Natural killer cell (primary cell): Measurements from ENCODE around the gene PTPN14. TPM values are rescaled to one million over a fixed set of nuclear protein-coding genes. Genes with fewer than 3 reads are reported as not detected.

Source experiments
- ATAC-seq, 3 donors: fragments of 150-1000 bp in 2 of 3; fragments of 200-7000 bp in 1 of 3; cut with Tn5 transposase; 1 replicate in 1 of 3; 2 replicates in 2 of 3; pipeline ENCODE4 v1.10.0; 2021; ENCODE audit warnings: mild to moderate bottlenecking in 2 of 3, moderate library complexity in 2 of 3
- DNase-seq, 2 donors: peaks; one replicate each; pipeline versions ENCODE4 v3.0.0 to v3.0.0-alpha.2; 2013 to 2021; ENCODE audit warnings: mixed read lengths in 1 of 2
- H3K27ac ChIP-seq: one replicate; pipeline ENCODE4 v1.5.1; 2013; ENCODE audit warnings: mild to moderate bottlenecking, low read length
- H3K27me3 ChIP-seq: one replicate; pipeline ENCODE4 v1.6.1; 2013; ENCODE audit warnings: low read length; ENCODE audit not compliant: control insufficient read depth, insufficient read depth
- H3K36me3 ChIP-seq: one replicate; pipeline ENCODE4 v1.6.1; 2013; ENCODE audit warnings: low read length; ENCODE audit not compliant: control insufficient read depth, insufficient read depth
- H3K4me1 ChIP-seq: one replicate; pipeline ENCODE4 v1.6.1; 2013; ENCODE audit warnings: low read length; ENCODE audit not compliant: control insufficient read depth, insufficient read depth
- H3K4me3 ChIP-seq: one replicate; pipeline ENCODE4 v1.5.1; 2013; ENCODE audit warnings: low read length
- H3K9me3 ChIP-seq: one replicate; pipeline ENCODE4 v1.6.1; 2013; ENCODE audit warnings: low read length; ENCODE audit not compliant: control insufficient read depth, insufficient read depth
- H3K27ac Mint-ChIP-seq, 2 donors: one replicate each; pipeline ENCODE4 v1.8.0; 2022; ENCODE audit warnings: mild to moderate bottlenecking in 2 of 2, mixed read lengths in 2 of 2, moderate library complexity in 1 of 2
- H3K27me3 Mint-ChIP-seq, 2 donors: one replicate each; pipeline ENCODE4 v1.8.0; 2022; ENCODE audit warnings: low read depth in 2 of 2, mixed read lengths in 2 of 2
- H3K36me3 Mint-ChIP-seq: one replicate; pipeline ENCODE4 v1.8.0; 2022; ENCODE audit warnings: mixed read lengths
- H3K4me1 Mint-ChIP-seq, 2 donors: one replicate each; pipeline ENCODE4 v1.8.0; 2022; ENCODE audit warnings: mixed read lengths in 2 of 2
- H3K4me3 Mint-ChIP-seq: one replicate; pipeline ENCODE4 v1.8.0; 2022; ENCODE audit warnings: mild to moderate bottlenecking, moderate library complexity, mixed read lengths
- H3K9me3 Mint-ChIP-seq, 2 donors: one replicate each; pipeline ENCODE4 v1.8.0; 2022; ENCODE audit warnings: mixed read lengths in 2 of 2
- CTCF ChIP-seq: fragments of 200-600 bp; IDR thresholded peaks from one replicate; pipeline ENCODE4 v1.8.0; 2022; ENCODE audit warnings: antibody characterized with exemption
- WGBS: methylation state at CpG from one replicate; pipeline ENCODE4 v1.1.7; 2013; ENCODE audit warnings: missing lambda C conversion rate; ENCODE audit not compliant: insufficient coverage; 5-methylcytosine and 5-hydroxymethylcytosine counted together
- intact Hi-C: fragments of 100-400 bp; cut with micrococcal nuclease; formaldehyde crosslinking; loops from one replicate; pipeline ENCODE4 v1.14.2; 2022
- total RNA-seq, 4 donors: library from RNA; stranded (reverse); fragments of 120-200 nt in 1 of 4; gene quantifications; one replicate each; pipeline versions ENCODE4 v1.2.3 to v1.2.4, GENCODE V29; 2013 to 2022

The PTPN14 gene
- total RNA-seq, 3 donors from 2014 or later (not counting 1 experiment from before 2014, with no cell fraction given), result 0.02 TPM; not detected in 2

DNA sequence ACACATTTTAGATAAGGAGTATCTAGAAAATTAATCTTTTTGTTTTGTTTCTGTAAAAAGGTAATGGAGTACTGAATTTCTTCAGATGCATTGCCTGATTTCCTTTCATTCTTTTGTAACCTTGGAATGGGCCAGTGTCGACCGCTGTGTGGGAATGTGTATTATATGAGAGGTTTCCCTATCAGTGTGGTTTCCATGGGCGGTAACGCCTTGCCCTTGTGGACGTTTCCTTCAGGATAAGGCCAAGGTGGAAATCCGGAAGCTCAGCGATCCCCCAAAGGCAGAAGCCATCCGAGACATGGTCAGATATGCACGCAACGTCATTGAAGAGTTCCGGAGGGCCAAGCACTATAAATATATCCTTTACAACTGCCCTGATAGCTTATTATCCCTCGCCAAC lies 220.7 kb downstream of the PTPN14 start:
- H3K4me3 Mint-ChIP-seq, result no peak overlapping the region
- no peaks in the 10 kb centered on the region for H3K9me3 Mint-ChIP-seq
- DNase-seq (no peak), ATAC-seq (no peak)
- 99% methylated on average over 11 of the region's 12 CpGs for WGBS
- no peak overlapping the region for H3K4me3 ChIP-seq
- intact Hi-C loops, result loop anchor here (5.0 to 10.0 kb wide), 3 partner anchors 114 to 1208 kb away; no protein-coding TSS in a partner anchor
- peaks cover 0 to 4% of the 10 kb centered on the region in 2 donors for H3K4me1 Mint-ChIP-seq
- H3K36me3 ChIP-seq, result peaks cover 4% of the 10 kb centered on the region
- no peaks in the 10 kb centered on the region for H3K36me3 Mint-ChIP-seq
- no peaks in the 10 kb centered on the region for H3K27me3 Mint-ChIP-seq
- no peak overlapping the region for H3K27ac ChIP-seq
- no peak overlapping the region for H3K27ac Mint-ChIP-seq
- no peak for TF ChIP-seq CTCF
- H3K9me3 ChIP-seq, result no peaks in the 10 kb centered on the region
- no peaks in the 10 kb centered on the region for H3K4me1 ChIP-seq
- H3K27me3 ChIP-seq, result no peaks in the 10 kb centered on the region

GRCh38 chr1:214330222-214330621 lies 221.2 kb downstream of the PTPN14 start:
- Histone ChIP-seq H3K27ac (no peak overlapping the region), H3K36me3 (peaks cover 6% of the 10 kb centered on the region), H3K27me3 (no peaks in the 10 kb centered on the region), H3K4me1 (no peaks in the 10 kb centered on the region), H3K4me3 (no peak overlapping the region), H3K9me3 (no peaks in the 10 kb centered on the region)
- Mint-ChIP-seq H3K27me3 (no peaks in the 10 kb centered on the region), H3K9me3 (no peaks in the 10 kb centered on the region), H3K36me3 (peaks cover 4% of the 10 kb centered on the region), H3K4me3 (no peak overlapping the region), H3K4me1 (peaks cover 0 to 4% of the 10 kb centered on the region in 2 donors), H3K27ac (no peak overlapping the region)
- intact Hi-C loops, result loop anchor here (5.0 to 10.0 kb wide), 3 partner anchors 115 to 1208 kb away; no protein-coding TSS in a partner anchor
- no peak for ATAC-seq
- WGBS, result 100% methylated on average over 3 of the region's 3 CpGs
- DNase-seq, result no peak
- no peak for TF ChIP-seq CTCF

DNA sequence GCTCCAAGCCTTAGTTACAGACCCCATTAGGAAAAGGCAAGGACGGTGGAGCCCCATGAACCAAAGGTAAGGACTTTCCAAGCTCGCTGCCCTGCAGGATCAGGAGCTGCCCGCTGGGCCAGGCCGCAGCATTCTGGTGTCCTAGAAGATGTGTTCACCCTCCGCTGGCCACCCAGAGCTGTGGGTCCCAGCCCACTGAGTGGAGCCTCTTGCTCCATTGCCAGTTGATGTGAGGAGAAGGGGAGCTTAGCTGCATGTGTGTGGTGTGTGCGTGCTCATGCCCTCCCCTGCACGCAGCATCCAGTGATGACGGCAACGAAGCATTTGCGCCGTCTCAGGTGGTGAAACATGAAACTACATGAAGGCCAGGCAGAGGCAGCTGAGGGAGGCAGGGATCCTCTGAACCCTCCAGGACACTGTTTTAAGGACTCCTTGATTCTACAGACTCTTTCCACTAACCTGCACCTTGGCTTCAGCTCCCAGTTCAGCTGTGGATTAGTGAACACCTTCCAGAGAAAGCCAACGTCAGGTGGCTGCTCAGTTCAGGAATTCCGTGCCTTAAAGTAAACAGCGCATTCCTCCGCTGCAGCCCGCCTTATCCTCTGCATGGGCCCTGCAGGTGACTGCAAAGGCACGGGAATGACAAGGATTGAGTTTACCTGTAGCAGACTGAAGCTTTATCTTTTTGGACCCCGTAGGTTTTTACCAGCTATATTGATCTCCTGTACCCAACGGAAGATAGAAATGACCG lies 221.8 kb downstream of the PTPN14 start:
- H3K4me3 ChIP-seq, result no peak overlapping the region
- Mint-ChIP-seq H3K36me3 (peaks cover 10% of the 10 kb centered on the region), H3K4me3 (no peak overlapping the region), H3K27ac (no peak overlapping the region), H3K27me3 (no peaks in the 10 kb centered on the region), H3K4me1 (peaks cover 0 to 4% of the 10 kb centered on the region in 2 donors), H3K9me3 (no peaks in the 10 kb centered on the region)
- ATAC-seq (no peak), DNase-seq (no peak)
- no peak overlapping the region for H3K27ac ChIP-seq
- no peaks in the 10 kb centered on the region for H3K4me1 ChIP-seq
- TF ChIP-seq CTCF, result no peak
- no peaks in the 10 kb centered on the region for H3K27me3 ChIP-seq
- peaks cover 3% of the 10 kb centered on the region for H3K36me3 ChIP-seq
- intact Hi-C loops, result loop anchor here (5.0 to 10.0 kb wide), 3 partner anchors 115 to 1207 kb away; no protein-coding TSS in a partner anchor
- no peaks in the 10 kb centered on the region for H3K9me3 ChIP-seq
- WGBS, result 96% methylated on average over 20 of the region's 20 CpGs
